PC-9 (cell line): ENCODE results near the gene REPS1. TPM values are rescaled to one million over a fixed set of nuclear protein-coding genes. Genes with fewer than 3 reads are reported as not detected.

Experiments used
- BruUV-seq: library from RNA; stranded (reverse); fragments of 400-500 nt; replicated peaks from 2 replicates; lab custom pipeline; 2021; lab: Mats Ljungman, UMichigan
- CTCF ChIA-PET: fragments of 300-600 bp; sonication (Branson Sonifier 250); formaldehyde crosslinking; loops from one replicate; lab custom pipeline; 2022; ENCODE audit warnings: antibody characterized with exemption; lab: Charles Lee
- POLR2A ChIA-PET: fragments of 300-600 bp; sonication (Branson Sonifier 250); formaldehyde crosslinking; loops from one replicate; lab custom pipeline; 2022; ENCODE audit warnings: antibody characterized with exemption; ENCODE audit not compliant: unreplicated experiment; lab: Charles Lee
- DNase-seq, 2 experiments: peaks; one replicate each; pipeline versions ENCODE4 v3.0.0 to v3.0.0-alpha.2; 2015 to 2022; ENCODE audit warnings: mixed read lengths in 1 of 2
- H2AFZ ChIP-seq: fragments of 200-600 bp; sonication (generic); 2 replicates; pipeline ENCODE4 v1.8.1; 2017; ENCODE audit warnings: antibody characterized with exemption
- H3F3A ChIP-seq: fragments of 200-600 bp; sonication (generic); 2 replicates; pipeline ENCODE4 v1.8.1; 2017; ENCODE audit warnings: antibody characterized with exemption, mild to moderate bottlenecking, low read depth; ENCODE audit not compliant: insufficient read depth
- H3K27ac ChIP-seq: fragments of 200-600 bp; sonication (generic); 2 replicates; pipeline ENCODE4 v1.6.1; 2016; ENCODE audit warnings: mixed run types
- H3K27me3 ChIP-seq: fragments of 200-600 bp; sonication (generic); 2 replicates; pipeline ENCODE4 v1.6.1; 2016; ENCODE audit warnings: low read depth, mixed run types; ENCODE audit not compliant: insufficient read depth
- H3K36me3 ChIP-seq: fragments of 200-600 bp; sonication (generic); 2 replicates; pipeline ENCODE4 v1.6.1; 2016; ENCODE audit warnings: low read depth, mixed run types
- H3K4me1 ChIP-seq: fragments of 200-600 bp; sonication (generic); replicated peaks from 2 replicates; pipeline ENCODE4 v1.6.1; 2016; ENCODE audit warnings: mixed run types; ENCODE audit not compliant: insufficient read depth
- H3K4me2 ChIP-seq: fragments of 200-600 bp; sonication (generic); 2 replicates; pipeline ENCODE4 v1.6.1; 2017; ENCODE audit warnings: mixed run types
- H3K4me3 ChIP-seq: fragments of 200-600 bp; sonication (generic); 2 replicates; pipeline ENCODE4 v1.6.1; 2016; ENCODE audit warnings: mixed run types
- H3K79me2 ChIP-seq: fragments of 200-600 bp; sonication (generic); 2 replicates; pipeline ENCODE4 v1.6.1; 2017; ENCODE audit warnings: low read depth, mixed run types
- H3K9me2 ChIP-seq: fragments of 200-600 bp; sonication (generic); 2 replicates; pipeline ENCODE4 v1.8.1; 2017; ENCODE audit warnings: mild to moderate bottlenecking; ENCODE audit not compliant: insufficient read depth
- H3K9me3 ChIP-seq: fragments of 200-600 bp; sonication (generic); 2 replicates; pipeline ENCODE4 v1.8.1; 2016; ENCODE audit warnings: low read depth; ENCODE audit not compliant: insufficient read depth
- H4K20me1 ChIP-seq: fragments of 200-600 bp; sonication (generic); 2 replicates; pipeline ENCODE4 v1.8.1; 2017; ENCODE audit not compliant: insufficient read depth
- CTCF ChIP-seq: fragments of 200-600 bp; sonication (generic); conservative IDR thresholded peaks from 2 replicates; pipeline ENCODE4 v1.6.1; 2017; ENCODE audit warnings: mixed run types, antibody characterized with exemption, mild to moderate bottlenecking, moderate library complexity
- EZH2 ChIP-seq: fragments of 200-600 bp; sonication (generic); IDR thresholded peaks from 2 replicates; pipeline ENCODE4 v1.8.0; 2017; ENCODE audit warnings: antibody characterized with exemption, low read depth
- intact Hi-C: fragments of 100-400 bp; cut with micrococcal nuclease; formaldehyde crosslinking; loops from one replicate; pipeline ENCODE4 v1.10.0; 2022; ENCODE audit not compliant: unreplicated experiment
- total RNA-seq: library from RNA; stranded (reverse); gene quantifications from 2 replicates; pipeline ENCODE4 v1.2.3, GENCODE V29; 2021

REPS1 gene
- total RNA-seq, 1 experiment from 2014 or later, result 39.6 TPM

GRCh38 chr6:139020689-139021088 is 32.6 kb upstream of the REPS1 start:
- Histone ChIP-seq H3K4me2 (no peak overlapping the region), H3K36me3 (no peaks in the 10 kb centered on the region), H4K20me1 (no peaks in the 10 kb centered on the region), H3K27ac (no peak overlapping the region), H3K79me2 (no peaks in the 10 kb centered on the region), H3K4me3 (no peak overlapping the region), H3K9me3 (no peaks in the 10 kb centered on the region), H3K27me3 (no peaks in the 10 kb centered on the region), H3K9me2 (no peaks in the 10 kb centered on the region), H3K4me1 (0 out of 2 replicates have a peak, but pooled peaks cover 5% of the 10 kb centered on the region), H2AFZ (no peak overlapping the region), H3F3A (no peaks in the 10 kb centered on the region)
- TF ChIP-seq EZH2 (no peak), CTCF (no peak)
- ChIA-PET POLR2A (no interaction called here), CTCF (no interaction called here)
- no TSS peak for BruUV-seq
- intact Hi-C loops, result no loop called here
- no peak for DNase-seq

- Histone ChIP-seq H3K27ac (no peak overlapping the region), H3F3A (no peaks in the 10 kb centered on the region), H3K9me2 (no peaks in the 10 kb centered on the region), H3K4me1 (0 out of 2 replicates have a peak, but pooled peaks cover 6% of the 10 kb centered on the region), H3K9me3 (no peaks in the 10 kb centered on the region), H3K4me2 (no peak overlapping the region), H2AFZ (no peak overlapping the region), H3K79me2 (no peaks in the 10 kb centered on the region), H4K20me1 (no peaks in the 10 kb centered on the region), H3K36me3 (no peaks in the 10 kb centered on the region), H3K4me3 (no peak overlapping the region), H3K27me3 (no peaks in the 10 kb centered on the region)
- DNase-seq, result no peak
- intact Hi-C loops, result no loop called here
- no TSS peak for BruUV-seq
- ChIA-PET POLR2A (interaction anchor here (0.6 kb wide), 1 partner anchor 1358 kb away, joined by 6 read pairs; no protein-coding TSS in a partner anchor), CTCF (no interaction called here)
- TF ChIP-seq CTCF (no peak), EZH2 (no peak)
Measured at GRCh38 chr6:139019722-139020121, 31.7 kb upstream of the REPS1 start.

GRCh38 chr6:139017227-139017626 is 29.2 kb upstream of the REPS1 start:
- ChIA-PET CTCF (no interaction called here), POLR2A (interaction anchor here (0.6 kb wide), 1 partner anchor 18 kb away, joined by 5 read pairs; no protein-coding TSS in a partner anchor)
- Histone ChIP-seq H4K20me1 (no peaks in the 10 kb centered on the region), H3K27me3 (no peaks in the 10 kb centered on the region), H3K79me2 (no peaks in the 10 kb centered on the region), H3F3A (no peaks in the 10 kb centered on the region), H3K36me3 (no peaks in the 10 kb centered on the region), H3K9me3 (no peaks in the 10 kb centered on the region), H3K4me3 (no peak overlapping the region), H3K27ac (no peak overlapping the region), H3K4me2 (no peak overlapping the region), H3K9me2 (no peaks in the 10 kb centered on the region), H3K4me1 (0 out of 2 replicates have a peak, but pooled peaks cover 6% of the 10 kb centered on the region), H2AFZ (no peak overlapping the region)
- no peak for TF ChIP-seq CTCF
- no peak for TF ChIP-seq EZH2
- DNase-seq, result no peak
- BruUV-seq, result no TSS peak
- intact Hi-C loops, result no loop called here
